Right forelimb (tissue), 1 donor: ENCODE results near the gene FRMD3.
A peak's percentile ranks its signal among the peaks of the same experiment; 100 is the strongest.

Experiments
- DNase-seq: peaks from one replicate; pipeline ENCODE4 v3.0.0-alpha.2; 2018

Gene FRMD3

DNA sequence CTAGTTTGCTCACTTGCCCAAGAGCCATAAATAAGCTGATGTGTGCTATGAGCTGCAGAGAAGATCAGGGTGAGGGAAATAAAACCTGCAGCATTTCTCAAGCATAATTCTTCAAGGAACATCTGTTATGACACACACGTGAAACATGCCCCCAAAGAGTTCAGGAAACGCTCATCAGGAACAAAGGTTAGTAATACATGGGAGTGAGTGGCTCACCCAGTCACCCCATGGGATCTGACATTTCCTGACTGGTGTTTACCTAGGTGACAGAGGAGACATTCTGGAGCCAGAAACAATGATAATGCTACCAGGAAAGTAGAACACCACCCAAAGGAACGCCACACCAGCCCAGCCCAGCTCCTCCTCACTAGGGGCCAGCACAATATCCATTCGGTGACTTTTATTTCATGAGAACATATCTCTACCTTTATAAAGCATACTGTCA, 66.0 kb downstream of the FRMD3 start:
- DNase-seq, result no peak

GRCh38 chr9:83471241-83471640, 67.0 kb downstream of the FRMD3 start:
- no peak for DNase-seq

GRCh38 chr9:83469722-83470121, 68.5 kb downstream of the FRMD3 start:
- DNase-seq, result no peak

- no peak for DNase-seq
Observed at GRCh38 chr9:83468821-83469220, 69.4 kb downstream of the FRMD3 start.

DNA sequence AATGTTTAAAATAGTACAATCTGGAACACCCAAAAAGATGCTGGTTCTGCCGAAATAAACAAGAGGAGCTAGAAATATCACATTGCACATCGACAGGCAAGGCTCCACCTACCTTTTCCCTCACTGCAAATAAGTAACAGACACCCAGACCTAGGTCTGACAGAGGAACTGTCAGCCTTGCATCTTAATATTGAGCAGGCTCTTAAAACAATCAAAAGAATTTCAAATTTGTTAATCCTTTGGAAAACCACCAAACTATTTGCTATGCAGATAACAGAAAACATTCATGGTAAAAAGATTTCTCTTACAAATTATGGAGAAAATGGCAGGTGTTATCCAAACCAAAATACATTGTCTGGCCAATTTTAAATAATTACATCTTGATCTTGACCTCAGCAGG, 71.3 kb downstream of the FRMD3 start:
- no peak for DNase-seq

DNA sequence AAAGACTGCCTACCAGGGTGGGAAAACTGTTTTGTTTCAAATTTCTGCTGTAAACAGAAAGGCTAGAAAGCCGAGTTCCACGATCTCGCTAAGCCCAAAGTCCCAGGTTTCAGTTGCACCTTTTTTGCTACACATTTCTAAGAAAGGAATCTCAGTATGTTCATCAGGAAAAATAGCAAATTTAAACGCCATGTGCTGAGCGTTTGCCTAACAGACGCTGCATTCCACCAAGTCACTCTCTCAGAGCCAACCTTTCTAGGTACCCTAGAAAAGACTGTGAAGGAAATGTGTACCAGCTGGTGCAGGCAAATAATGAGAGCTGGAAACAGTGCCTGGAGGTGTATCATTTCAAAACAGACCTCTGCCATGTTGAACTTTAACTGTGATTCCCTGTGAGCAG, 71.8 kb downstream of the FRMD3 start:
- no peak for DNase-seq

DNA sequence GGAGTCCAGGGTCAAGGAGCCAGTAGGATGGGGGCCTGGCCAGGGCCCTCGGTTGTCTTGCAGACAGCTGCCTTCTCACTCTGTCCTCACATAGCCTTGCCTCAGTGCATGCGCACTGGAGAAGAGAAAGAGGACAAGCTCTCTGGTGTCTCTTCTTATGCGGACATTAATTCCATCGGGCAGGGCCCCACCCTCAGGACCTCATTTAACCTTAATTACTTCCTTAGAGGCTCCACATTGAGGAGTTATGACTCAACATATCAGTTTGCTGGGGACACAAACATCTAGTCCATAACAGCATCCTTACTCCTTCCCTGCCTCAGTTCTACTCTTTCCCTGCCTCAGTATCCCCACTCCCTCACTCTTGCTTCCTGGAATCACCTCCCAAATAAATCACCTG, 78.4 kb downstream of the FRMD3 start:
- no peak for DNase-seq

DNA sequence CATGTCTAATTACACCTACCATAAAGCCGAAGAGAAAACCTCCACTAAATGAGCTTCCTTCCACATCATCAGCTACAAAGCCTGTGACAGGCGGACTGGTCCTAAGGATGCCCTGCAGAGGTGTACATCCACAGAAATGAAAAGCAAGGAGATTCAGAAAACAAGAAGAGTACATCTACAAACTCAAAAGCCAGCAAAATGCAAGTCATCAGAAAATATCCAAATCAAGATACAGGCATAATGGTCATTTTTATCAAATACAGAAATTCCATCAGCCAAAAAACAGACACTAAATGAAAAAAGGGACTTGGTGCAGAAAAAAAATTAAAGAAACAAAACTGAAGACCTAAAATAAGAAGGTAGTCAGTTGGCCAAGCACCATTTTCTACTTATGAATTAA, 79.7 kb downstream of the FRMD3 start:
- no peak for DNase-seq

GRCh38 chr9:83457005-83457404, 81.2 kb downstream of the FRMD3 start:
- no peak for DNase-seq

DNA sequence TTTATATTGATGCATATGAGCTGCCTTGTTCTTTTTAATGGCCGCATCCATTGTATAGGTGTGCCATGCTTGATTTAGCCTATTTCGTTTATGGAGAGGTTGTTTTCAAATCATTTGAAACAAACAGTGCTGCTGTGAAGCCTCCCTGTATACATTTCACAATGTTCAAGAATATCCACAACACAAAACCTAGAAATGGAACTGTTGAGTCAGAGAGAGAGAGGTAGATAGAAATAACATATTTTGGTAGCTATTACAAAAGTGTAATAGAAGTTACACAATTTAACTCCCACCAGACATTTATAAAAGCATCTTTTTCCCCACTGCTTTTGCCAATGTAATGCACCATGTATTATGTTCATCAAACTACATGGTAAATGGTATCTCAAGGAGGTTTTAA, 82.0 kb downstream of the FRMD3 start:
- DNase-seq, result no peak

DNA sequence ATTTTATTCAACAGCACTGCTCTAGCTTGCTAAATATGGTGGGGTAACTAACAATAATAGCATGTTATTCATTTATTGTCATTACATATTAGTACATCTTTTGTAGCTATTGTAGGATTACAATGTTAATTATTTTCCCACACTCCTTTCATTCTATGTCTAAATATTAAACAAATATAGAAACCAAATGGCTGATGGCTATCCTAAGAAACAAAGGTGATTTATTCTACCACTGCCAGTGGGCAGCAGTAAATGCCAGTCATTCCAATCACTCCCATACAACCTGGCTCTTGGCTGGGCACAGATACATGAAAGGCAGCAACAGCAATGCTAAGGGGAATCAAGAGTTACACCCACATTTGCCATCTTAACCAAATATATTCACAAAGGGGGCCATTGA, 84.1 kb downstream of the FRMD3 start:
- no peak for DNase-seq

DNA sequence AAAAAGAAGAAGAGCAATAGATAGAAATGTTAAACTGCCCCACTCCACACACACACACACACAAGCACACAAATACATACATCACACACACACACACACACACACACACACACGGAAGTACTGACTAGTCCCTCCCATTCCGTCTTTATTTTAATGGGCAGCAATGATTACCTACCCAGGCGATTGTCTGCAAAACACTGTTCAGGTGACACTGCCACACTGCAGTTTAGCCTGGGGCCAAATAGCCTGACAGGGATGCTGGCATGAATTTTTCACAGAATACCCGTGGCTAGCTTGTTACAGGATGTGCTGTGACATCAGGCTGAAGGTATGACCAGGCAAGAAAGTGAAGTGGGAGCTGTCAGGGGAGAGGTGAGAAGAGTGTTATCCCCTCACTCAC, 86.9 kb downstream of the FRMD3 start:
- DNase-seq, result no peak

- no peak for DNase-seq
Observed at GRCh38 chr9:83449983-83450382, 88.2 kb downstream of the FRMD3 start.

- no peak for DNase-seq
Observed at GRCh38 chr9:83449166-83449565, 89.0 kb downstream of the FRMD3 start.

GRCh38 chr9:83448626-83449025, 89.6 kb downstream of the FRMD3 start:
- DNase-seq, result no peak

DNA sequence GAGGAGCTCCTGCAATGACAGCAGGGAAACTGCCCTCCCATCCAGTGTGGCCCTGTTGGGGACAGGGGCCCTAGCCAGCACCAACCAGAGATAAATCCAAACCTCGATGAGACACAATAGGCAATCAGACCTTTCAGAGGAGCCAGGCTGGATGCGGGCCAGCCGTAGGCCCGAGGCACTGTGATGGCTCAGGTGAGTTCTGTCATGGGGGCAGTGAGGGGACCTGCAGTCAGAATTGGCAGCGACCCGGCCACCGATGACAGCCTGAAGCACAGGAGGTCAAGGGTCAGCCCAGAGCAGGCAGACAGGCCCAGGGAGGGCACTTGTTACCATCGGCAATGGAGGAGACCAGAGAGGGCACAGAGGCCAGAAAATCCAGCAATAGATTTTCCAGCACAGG, 90.8 kb downstream of the FRMD3 start:
- DNase-seq, result no peak

DNA sequence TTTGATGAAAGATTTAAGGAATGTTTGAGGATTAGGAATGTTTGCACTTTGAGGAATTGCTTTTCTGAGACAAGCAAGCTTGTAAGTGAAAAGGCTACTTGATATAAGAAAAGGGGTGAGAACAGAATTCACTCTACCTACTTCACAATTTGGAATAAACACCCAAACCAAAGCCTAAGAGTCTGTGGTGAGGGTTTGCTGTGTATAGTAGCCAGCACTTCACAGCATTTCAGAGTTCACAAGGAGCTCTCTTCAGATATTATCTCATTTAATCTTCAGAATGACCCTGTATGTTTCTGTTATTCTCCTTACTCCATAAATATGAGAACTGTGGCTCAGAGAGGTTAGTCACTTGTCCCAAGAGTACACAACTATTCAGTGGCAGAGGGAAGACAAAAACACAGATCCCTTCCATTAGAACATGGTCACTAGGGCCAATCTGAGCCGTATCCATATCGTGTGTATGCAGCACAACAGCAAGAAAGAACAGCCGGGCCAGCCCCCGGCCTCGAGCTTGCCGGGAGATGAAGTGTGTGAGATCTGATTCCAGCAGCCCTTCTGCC, 92.4 kb downstream of the FRMD3 start:
- no peak for DNase-seq

- DNase-seq, result peak; percentile 66
Observed at GRCh38 chr9:83444110-83444509, 94.1 kb downstream of the FRMD3 start.

DNA sequence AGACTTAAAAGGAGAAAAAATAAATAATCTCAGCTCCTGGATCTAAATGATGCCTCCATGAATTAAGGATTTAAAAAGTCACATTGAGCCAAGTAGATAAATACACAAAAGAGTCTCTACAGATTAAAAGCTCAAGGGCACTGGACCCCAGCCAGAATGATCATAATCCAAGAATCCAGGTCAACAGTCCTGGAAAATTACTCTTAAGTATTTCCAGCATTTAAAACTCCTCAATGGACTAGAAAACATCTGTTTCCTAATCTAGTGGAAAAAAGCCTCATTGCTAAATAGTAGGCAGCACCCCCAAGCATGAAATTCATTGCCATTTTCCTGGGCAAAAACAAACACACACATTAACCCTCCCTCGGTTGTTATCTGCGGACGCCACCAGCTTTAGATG, 96.8 kb downstream of the FRMD3 start:
- no peak for DNase-seq

DNA sequence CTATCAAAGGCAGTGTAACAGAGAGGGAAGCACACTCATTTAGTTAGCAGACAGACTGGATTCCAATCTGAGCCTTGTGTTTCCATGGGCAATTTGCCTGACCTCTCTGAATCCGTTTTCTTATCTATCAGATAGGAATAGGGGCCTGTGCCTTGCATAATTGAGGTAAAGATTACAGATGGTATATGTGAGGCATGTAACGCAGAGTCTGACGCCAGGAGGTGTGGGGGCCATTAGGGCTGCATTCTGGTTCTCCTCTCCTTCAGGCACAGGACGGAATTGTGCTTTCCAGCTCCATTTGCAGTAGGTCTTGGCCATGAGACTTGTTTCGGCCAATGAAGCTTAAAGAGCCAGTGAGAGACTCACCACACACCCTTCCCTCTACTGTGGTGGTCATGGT, 97.6 kb downstream of the FRMD3 start:
- no peak for DNase-seq

DNA sequence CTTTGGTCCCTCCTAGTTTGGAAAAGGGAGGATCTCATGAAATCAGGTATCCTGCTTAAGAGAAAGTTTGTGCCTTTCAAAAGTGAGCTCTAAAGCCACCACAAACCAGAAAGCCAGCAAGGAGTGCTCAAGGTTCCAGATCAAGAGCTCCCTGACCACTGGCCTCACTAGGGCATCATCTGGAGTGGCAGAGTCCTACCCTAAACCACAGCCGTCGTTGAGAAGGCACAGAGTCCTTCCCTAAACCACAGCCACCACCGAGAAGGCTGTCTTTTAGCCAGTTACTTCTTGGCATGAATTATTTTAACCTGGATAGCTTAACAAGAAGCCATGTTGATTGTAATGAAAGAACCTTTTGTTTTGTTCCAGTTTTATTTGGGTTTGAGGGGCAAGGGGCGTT, 102.9 kb downstream of the FRMD3 start:
- DNase-seq, result no peak

DNA sequence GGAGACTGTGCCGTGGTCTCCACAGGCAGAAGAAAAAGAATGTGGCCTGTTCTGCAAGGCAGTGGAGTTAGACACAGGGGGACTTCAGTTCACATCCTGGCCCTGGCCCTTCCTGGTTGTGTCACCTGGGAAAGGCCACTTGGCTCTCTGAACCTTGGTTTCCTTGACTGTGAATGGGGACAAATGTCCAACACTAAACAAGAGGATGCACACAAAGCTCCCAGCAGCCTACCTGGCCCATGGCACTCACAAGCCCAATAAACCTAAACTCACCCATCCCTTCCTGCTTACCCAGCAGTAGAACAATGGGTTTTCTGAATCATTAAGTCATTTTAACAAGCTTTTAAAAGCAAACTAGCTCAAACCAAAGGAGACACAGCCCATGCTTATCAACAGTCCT, 103.9 kb downstream of the FRMD3 start:
- no peak for DNase-seq

DNA sequence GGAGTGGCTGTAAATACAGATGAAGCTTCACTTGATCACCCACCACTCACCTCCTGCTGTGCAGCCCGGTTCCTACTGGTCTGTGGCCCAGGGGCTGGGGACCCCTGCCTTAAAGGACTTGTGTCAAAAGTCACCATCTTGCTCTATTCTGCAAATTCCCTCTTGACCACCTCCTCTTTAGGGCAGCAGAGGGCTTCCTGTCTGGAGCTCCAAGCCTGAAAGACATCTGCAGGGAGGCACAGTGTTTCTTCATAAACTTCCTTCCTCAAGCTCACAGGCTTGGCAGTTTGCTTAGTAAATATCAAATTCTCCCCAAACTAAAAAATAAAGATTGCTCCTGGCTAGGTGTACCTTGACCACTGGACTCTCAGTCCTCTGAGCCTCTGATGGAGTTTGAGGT, 104.4 kb downstream of the FRMD3 start:
- no peak for DNase-seq

GRCh38 chr9:83432877-83433550, 105.2 kb downstream of the FRMD3 start:
- no peak for DNase-seq

DNA sequence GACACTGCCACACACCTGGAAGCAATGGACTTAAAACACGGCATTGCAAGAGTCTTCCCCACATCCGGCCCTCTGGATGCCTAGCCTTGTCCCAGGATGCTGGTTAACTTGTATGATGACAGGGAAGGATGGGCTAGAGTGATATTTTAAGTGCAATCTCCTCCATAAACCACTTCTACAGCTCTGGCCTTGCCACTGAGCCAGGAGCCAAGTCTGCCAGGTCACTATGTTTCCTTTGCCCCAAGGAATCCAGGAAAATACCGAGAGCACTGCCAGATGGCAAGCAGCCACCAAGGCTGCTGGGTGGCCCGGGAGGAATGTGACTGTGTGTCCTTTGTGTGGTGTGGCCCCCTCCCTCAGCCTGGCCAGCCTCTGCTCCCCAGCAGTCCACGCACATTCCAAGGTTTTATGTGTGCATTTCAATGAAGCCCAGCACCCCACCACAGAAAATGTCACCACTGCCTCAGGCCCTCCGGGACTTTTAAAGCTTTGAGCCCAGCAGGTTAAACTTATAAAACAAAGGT, 106.0 kb downstream of the FRMD3 start:
- peak; percentile 71 for DNase-seq
